HepG2 (cell line): ENCODE data around the gene GJD3. TPM values are rescaled to one million over a fixed set of nuclear protein-coding genes. Genes with fewer than 3 reads are reported as not detected.

Experiments
- KDM3A ChIP-seq: IDR thresholded peaks from 2 replicates; pipeline ENCODE4 v1.6.1; 2018; ENCODE audit warnings: low read depth, missing compliant biosample characterization
- NFKBIZ ChIP-seq: IDR thresholded peaks from 2 replicates; pipeline ENCODE4 v1.6.1; 2018; ENCODE audit warnings: missing genetic modification reagents, missing compliant biosample characterization
- SKI ChIP-seq: fragments of 450-650 bp; IDR thresholded peaks from one replicate; pipeline ENCODE4 v1.6.1; 2018; ENCODE audit warnings: mild to moderate bottlenecking; ENCODE audit not compliant: partially characterized antibody
- SP4 ChIP-seq: sonication (generic); formaldehyde crosslinking; IDR thresholded peaks from 2 replicates; pipeline ENCODE4 v1.8.1; 2023; ENCODE audit warnings: mild to moderate bottlenecking, missing genetic modification reagents
- TCF12 ChIP-seq, 2 experiments: fragments of 450-650 bp in 1 of 2; sonication (generic) in 1 of 2; formaldehyde crosslinking in 1 of 2; IDR thresholded peaks; 2 replicates each; pipeline versions ENCODE4 v1.6.1 to v1.8.0; 2017 to 2022; ENCODE audit warnings: antibody characterized with exemption in 1 of 2, mild to moderate bottlenecking in 1 of 2, missing genetic modification reagents in 1 of 2, moderate library complexity in 1 of 2
- TCF7L2 ChIP-seq: IDR thresholded peaks from 2 replicates; pipeline ENCODE4 v1.6.1; 2011; ENCODE audit warnings: mild to moderate bottlenecking, low read depth, low read length, moderate library complexity
- ZBTB8A ChIP-seq: sonication (generic); formaldehyde crosslinking; IDR thresholded peaks from 2 replicates; pipeline ENCODE4 v1.4.0; 2020; ENCODE audit warnings: mild to moderate bottlenecking, low read depth, missing genetic modification reagents, borderline replicate concordance
- ZNF260 ChIP-seq: sonication (generic); formaldehyde crosslinking; IDR thresholded peaks from 2 replicates; pipeline ENCODE4 v1.4.0; 2020; ENCODE audit warnings: missing genetic modification reagents, low read depth, mild to moderate bottlenecking, borderline replicate concordance
- ZNF549 ChIP-seq: sonication (generic); formaldehyde crosslinking; IDR thresholded peaks from 2 replicates; pipeline ENCODE4 v1.5.0; 2020; ENCODE audit warnings: missing genetic modification reagents
- ZNF569 ChIP-seq: sonication (generic); formaldehyde crosslinking; IDR thresholded peaks from 2 replicates; pipeline ENCODE4 v1.5.0; 2020; ENCODE audit warnings: mild to moderate bottlenecking, missing genetic modification reagents, moderate library complexity, borderline replicate concordance
- ZNF678 ChIP-seq: sonication (generic); formaldehyde crosslinking; IDR thresholded peaks from 2 replicates; pipeline ENCODE4 v1.4.0; 2020; ENCODE audit warnings: mild to moderate bottlenecking, missing genetic modification reagents
- ZNF703 ChIP-seq: sonication (generic); formaldehyde crosslinking; IDR thresholded peaks from 2 replicates; pipeline ENCODE4 v1.5.1; 2020; ENCODE audit warnings: missing genetic modification reagents, mild to moderate bottlenecking, moderate library complexity, borderline replicate concordance
- ZNF768 ChIP-seq: sonication (generic); formaldehyde crosslinking; IDR thresholded peaks from 2 replicates; pipeline ENCODE4 v1.4.0; 2020; ENCODE audit warnings: missing genetic modification reagents
- polyA plus RNA-seq, 8 experiments: library from polyadenylated mRNA; depleted of rRNA in 3 of 8; stranded (reverse) in 7 of 8; unstranded in 1 of 8; fragments of >200 nt; fragmentation: Illumina TruSeq in 4 of 8; extraction: Trizol in 4 of 8; gene quantifications; 2 replicates each; pipeline versions ENCODE4 v1.2.1 to v1.2.3, GENCODE V29; 2011 to 2016; ENCODE audit warnings: low read depth in 4 of 8, missing spikeins in 1 of 8, mixed read lengths in 1 of 8; ENCODE audit not compliant: insufficient read depth in 1 of 8
- total RNA-seq, 5 experiments: library from RNA; depleted of rRNA; stranded (reverse); fragments of >200 nt; fragmentation: Illumina TruSeq; extraction: Trizol; gene quantifications; 2 replicates each; pipeline ENCODE4 v1.2.3, GENCODE V29; 2016; ENCODE audit warnings: low read depth in 1 of 5
- TF ChIP-seq, protein P1 (sequence below): sonication (generic); formaldehyde crosslinking; IDR thresholded peaks from 2 replicates; pipeline ENCODE4 v1.4.0; 2020; ENCODE audit warnings: missing genetic modification reagents, borderline replicate concordance
- TF ChIP-seq, protein P2 (sequence below): sonication (generic); formaldehyde crosslinking; IDR thresholded peaks from 2 replicates; pipeline ENCODE4 v1.4.0; 2020; ENCODE audit warnings: low read depth, mild to moderate bottlenecking, missing genetic modification reagents
- TF ChIP-seq, protein P3 (sequence below): IDR thresholded peaks from 2 replicates; pipeline ENCODE4 v1.6.1; 2016; ENCODE audit warnings: mild to moderate bottlenecking
- TF ChIP-seq, protein P4 (sequence below): sonication (generic); formaldehyde crosslinking; IDR thresholded peaks from 2 replicates; pipeline ENCODE4 v1.8.1; 2023; ENCODE audit warnings: mild to moderate bottlenecking, inconsistent platforms, moderate library complexity, missing genetic modification reagents, borderline replicate concordance
- TF ChIP-seq, protein P5 (sequence below): sonication (generic); formaldehyde crosslinking; IDR thresholded peaks from 2 replicates; pipeline ENCODE4 v1.5.0; 2020; ENCODE audit warnings: missing genetic modification reagents, mild to moderate bottlenecking, borderline replicate concordance
- TF ChIP-seq, protein P6 (sequence below): sonication (generic); formaldehyde crosslinking; IDR thresholded peaks from 2 replicates; pipeline ENCODE4 v1.4.0; 2020; ENCODE audit warnings: missing genetic modification reagents

Gene GJD3
- total and polyA plus RNA-seq, 2 of the 13 experiments (the other 11 are each of a cell fraction or from before 2014, with no cell fraction given), result not detected

DNA sequence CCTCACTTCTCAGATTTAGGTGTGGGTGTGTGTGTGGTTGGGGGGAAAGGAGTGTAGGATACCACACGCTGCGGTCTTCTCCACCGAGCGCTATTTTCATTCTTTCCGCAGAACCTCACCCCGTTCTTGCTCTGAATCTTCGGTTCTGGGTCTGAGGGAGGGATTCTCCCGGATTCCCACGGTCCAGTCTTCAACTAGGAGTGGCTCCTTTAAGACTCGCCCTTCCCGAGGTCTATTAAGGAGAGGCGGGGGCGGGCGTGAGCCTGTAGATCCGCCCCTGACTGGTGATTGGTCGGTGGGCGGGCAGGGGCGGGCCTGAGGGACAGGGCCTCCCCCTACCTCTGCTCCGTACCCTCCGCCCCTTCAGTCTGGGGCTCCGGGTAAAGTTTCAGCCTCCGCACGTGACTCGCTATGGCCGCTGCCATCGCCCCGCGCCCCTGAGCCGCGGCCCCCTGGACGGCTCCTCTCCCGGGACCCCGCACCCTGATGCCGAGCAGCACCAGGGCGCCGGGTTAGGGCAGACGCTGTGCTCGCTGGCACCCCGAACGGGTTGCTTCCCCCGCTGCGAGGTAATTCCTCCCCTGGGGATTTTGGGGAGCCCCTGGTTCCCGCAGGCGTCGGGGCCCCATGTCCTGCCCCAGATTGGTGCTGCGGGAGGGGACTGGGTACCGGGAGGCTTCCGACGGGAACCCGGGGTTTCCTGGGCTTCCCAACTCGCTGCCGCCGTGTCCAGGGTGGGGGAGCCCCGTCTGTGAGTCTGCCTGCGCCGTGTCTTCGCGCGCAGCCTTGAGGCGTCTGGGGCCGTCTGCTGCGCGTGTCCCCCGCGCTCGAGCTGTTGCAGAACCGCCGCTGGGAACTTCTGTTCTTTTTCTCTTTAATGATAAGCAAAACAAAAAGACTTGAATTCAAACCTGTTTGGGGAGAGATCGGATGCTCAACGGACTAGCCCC lies 46.4 kb downstream of the GJD3 start (continued):
- TF ChIP-seq SP4 (CRISPR knock-in tag) (peak; percentile 99), ZNF703 (peak; percentile 62; the same call in 1 of the 2 replicates), ZNF569 (CRISPR knock-in tag) (no peak), TCF7L2 (no peak), KDM3A (CRISPR knock-in tag) (peak; percentile 74; the same call in 1 of the 2 replicates), NFKBIZ (CRISPR knock-in tag) (peak; percentile 74; the same call in 1 of the 2 replicates), SKI (peak; percentile 50), ZNF678 (CRISPR knock-in tag) (peak; percentile 57; the same call in 1 of the 2 replicates), ZNF768 (CRISPR knock-in tag) (peak; percentile 71; the same call in 1 of the 2 replicates), ZBTB8A (CRISPR knock-in tag) (no peak), TCF12 (IDR thresholded peaks at IDR 0.05) (no peak), TCF12 (CRISPR knock-in tag; IDR thresholded peaks at IDR 0.05) (peak; percentile 75; the same call in 1 of the 2 replicates), ZNF260 (CRISPR knock-in tag) (no peak), ZNF549 (CRISPR knock-in tag) (no peak)
- TF ChIP-seq, protein P1, sequence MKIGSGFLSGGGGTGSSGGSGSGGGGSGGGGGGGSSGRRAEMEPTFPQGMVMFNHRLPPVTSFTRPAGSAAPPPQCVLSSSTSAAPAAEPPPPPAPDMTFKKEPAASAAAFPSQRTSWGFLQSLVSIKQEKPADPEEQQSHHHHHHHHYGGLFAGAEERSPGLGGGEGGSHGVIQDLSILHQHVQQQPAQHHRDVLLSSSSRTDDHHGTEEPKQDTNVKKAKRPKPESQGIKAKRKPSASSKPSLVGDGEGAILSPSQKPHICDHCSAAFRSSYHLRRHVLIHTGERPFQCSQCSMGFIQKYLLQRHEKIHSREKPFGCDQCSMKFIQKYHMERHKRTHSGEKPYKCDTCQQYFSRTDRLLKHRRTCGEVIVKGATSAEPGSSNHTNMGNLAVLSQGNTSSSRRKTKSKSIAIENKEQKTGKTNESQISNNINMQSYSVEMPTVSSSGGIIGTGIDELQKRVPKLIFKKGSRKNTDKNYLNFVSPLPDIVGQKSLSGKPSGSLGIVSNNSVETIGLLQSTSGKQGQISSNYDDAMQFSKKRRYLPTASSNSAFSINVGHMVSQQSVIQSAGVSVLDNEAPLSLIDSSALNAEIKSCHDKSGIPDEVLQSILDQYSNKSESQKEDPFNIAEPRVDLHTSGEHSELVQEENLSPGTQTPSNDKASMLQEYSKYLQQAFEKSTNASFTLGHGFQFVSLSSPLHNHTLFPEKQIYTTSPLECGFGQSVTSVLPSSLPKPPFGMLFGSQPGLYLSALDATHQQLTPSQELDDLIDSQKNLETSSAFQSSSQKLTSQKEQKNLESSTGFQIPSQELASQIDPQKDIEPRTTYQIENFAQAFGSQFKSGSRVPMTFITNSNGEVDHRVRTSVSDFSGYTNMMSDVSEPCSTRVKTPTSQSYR, result no peak
- TF ChIP-seq, protein P2, sequence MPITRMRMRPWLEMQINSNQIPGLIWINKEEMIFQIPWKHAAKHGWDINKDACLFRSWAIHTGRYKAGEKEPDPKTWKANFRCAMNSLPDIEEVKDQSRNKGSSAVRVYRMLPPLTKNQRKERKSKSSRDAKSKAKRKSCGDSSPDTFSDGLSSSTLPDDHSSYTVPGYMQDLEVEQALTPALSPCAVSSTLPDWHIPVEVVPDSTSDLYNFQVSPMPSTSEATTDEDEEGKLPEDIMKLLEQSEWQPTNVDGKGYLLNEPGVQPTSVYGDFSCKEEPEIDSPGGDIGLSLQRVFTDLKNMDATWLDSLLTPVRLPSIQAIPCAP (CRISPR knock-in tag), result 0 out of 2 replicates have a peak, but pooled peaks have one; percentile 45
- TF ChIP-seq, protein P3, sequence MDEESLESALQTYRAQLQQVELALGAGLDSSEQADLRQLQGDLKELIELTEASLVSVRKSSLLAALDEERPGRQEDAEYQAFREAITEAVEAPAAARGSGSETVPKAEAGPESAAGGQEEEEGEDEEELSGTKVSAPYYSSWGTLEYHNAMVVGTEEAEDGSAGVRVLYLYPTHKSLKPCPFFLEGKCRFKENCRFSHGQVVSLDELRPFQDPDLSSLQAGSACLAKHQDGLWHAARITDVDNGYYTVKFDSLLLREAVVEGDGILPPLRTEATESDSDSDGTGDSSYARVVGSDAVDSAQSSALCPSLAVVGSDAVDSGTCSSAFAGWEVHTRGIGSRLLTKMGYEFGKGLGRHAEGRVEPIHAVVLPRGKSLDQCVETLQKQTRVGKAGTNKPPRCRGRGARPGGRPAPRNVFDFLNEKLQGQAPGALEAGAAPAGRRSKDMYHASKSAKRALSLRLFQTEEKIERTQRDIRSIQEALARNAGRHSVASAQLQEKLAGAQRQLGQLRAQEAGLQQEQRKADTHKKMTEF (CRISPR knock-in tag), result peak; percentile 95
- TF ChIP-seq, protein P4, sequence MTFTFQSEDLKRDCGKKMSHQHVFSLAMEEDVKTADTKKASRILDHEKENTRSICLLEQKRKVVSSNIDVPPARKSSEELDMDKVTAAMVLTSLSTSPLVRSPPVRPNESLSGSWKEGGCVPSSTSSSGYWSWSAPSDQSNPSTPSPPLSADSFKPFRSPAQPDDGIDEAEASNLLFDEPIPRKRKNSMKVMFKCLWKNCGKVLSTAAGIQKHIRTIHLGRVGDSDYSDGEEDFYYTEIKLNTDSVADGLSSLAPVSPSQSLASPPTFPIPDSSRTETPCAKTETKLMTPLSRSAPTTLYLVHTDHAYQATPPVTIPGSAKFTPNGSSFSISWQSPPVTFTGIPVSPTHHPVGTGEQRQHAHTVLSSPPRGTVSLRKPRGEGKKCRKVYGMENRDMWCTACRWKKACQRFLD (CRISPR knock-in tag), result 0 out of 2 replicates have a peak, but pooled peaks have one; percentile 64
- TF ChIP-seq, protein P5, sequence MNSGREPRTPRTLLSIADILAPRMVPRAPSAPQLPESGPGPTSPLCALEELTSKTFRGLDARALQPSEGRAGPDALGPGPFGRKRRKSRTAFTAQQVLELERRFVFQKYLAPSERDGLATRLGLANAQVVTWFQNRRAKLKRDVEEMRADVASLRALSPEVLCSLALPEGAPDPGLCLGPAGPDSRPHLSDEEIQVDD (CRISPR knock-in tag), result no peak
- TF ChIP-seq, protein P6, sequence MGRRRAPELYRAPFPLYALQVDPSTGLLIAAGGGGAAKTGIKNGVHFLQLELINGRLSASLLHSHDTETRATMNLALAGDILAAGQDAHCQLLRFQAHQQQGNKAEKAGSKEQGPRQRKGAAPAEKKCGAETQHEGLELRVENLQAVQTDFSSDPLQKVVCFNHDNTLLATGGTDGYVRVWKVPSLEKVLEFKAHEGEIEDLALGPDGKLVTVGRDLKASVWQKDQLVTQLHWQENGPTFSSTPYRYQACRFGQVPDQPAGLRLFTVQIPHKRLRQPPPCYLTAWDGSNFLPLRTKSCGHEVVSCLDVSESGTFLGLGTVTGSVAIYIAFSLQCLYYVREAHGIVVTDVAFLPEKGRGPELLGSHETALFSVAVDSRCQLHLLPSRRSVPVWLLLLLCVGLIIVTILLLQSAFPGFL (CRISPR knock-in tag), result no peak
